H1 (cell line): Measurements from ENCODE around the gene ANKMY2. TPM values are rescaled to one million over a fixed set of nuclear protein-coding genes. Genes with fewer than 3 reads are reported as not detected.

Experiments
- EGR1 ChIP-seq: IDR thresholded peaks from 2 replicates; pipeline ENCODE4 v1.6.1; 2011; ENCODE audit warnings: low read depth, low read length, borderline replicate concordance
- MAFK ChIP-seq: IDR thresholded peaks from 2 replicates; pipeline ENCODE4 v1.6.1; 2012; ENCODE audit warnings: low read depth, mild to moderate bottlenecking, improper control_type of control experiment, low read length
- NRF1 ChIP-seq: IDR thresholded peaks from 2 replicates; pipeline ENCODE4 v1.6.1; 2011; ENCODE audit warnings: mild to moderate bottlenecking, low read depth, low read length, improper control_type of control experiment
- RBBP5 ChIP-seq: IDR thresholded peaks from 2 replicates; pipeline ENCODE4 v1.7.1; 2012; ENCODE audit warnings: low read depth, mild to moderate bottlenecking, inconsistent platforms, low read length, moderate library complexity, borderline replicate concordance
- SP2 ChIP-seq: IDR thresholded peaks from 2 replicates; pipeline ENCODE4 v1.6.1; 2012; ENCODE audit warnings: mild to moderate bottlenecking, low read length, inconsistent platforms
- ZNF274 ChIP-seq: IDR thresholded peaks from 2 replicates; pipeline ENCODE4 v1.7.0; 2012; ENCODE audit warnings: low read length, borderline replicate concordance; ENCODE audit errors: extremely low read depth
- polyA plus RNA-seq, 7 experiments: library from polyadenylated mRNA; depleted of rRNA in 3 of 7; stranded (reverse) in 5 of 7; unstranded in 2 of 7; fragments of >200 nt in 5 of 7; fragments of 200-250 nt in 2 of 7; gene quantifications; 1 replicate in 5 of 7; 2 replicates in 1 of 7; 4 replicates in 1 of 7; pipeline versions ENCODE4 v1.2.1 to v1.2.3, GENCODE V29; 2011 to 2013; ENCODE audit warnings: missing spikeins in 2 of 7, mixed read lengths in 2 of 7
- total RNA-seq: library from RNA; stranded (reverse); fragmentation: NEBNext Ultra II Directional; extraction: Animal tissue kit (Norgen Biotek cat#: 25700); gene quantifications from 2 replicates; pipeline ENCODE4 v1.2.1, GENCODE V29; 2021

Gene ANKMY2
- total and polyA plus RNA-seq, 2 of the 8 experiments (the other 6 are each of a cell fraction or from before 2014, with no cell fraction given) = 5.2 to 9.3 TPM

GRCh38 chr7:16651396-16652239, 6.1 kb upstream of the ANKMY2 start (continued):
- no peak for TF ChIP-seq EGR1
- no peak for TF ChIP-seq MAFK
- TF ChIP-seq NRF1 = no peak
- TF ChIP-seq RBBP5 = no peak
- TF ChIP-seq ZNF274 = no peak
- no peak for TF ChIP-seq SP2
